Fibroblast of villous mesenchyme (primary cell): Measurements from ENCODE around the gene BORCS6. TPM values are rescaled to one million over a fixed set of nuclear protein-coding genes. Genes with fewer than 3 reads are reported as not detected.

ENCODE experiments used
- DNase-seq: peaks from one replicate; pipeline ENCODE4 v3.0.0-alpha.2; 2010; ENCODE audit warnings: low read depth
- H3K4me3 ChIP-seq: 2 replicates; pipeline ENCODE4 v1.5.1; 2011; ENCODE audit warnings: low read depth, mild to moderate bottlenecking, low read length
- CTCF ChIP-seq: IDR thresholded peaks from 2 replicates; pipeline ENCODE4 v1.5.1; 2012; ENCODE audit warnings: low read depth, mild to moderate bottlenecking, low read length; ENCODE audit not compliant: insufficient read depth
- total RNA-seq: library from RNA; depleted of rRNA; stranded (reverse); fragments of >200 nt; gene quantifications from 2 replicates; pipeline ENCODE4 v1.2.3, GENCODE V29; 2012

Gene BORCS6
- total RNA-seq, 1 donor, result 6.0 TPM

GRCh38 chr17:8209907-8210760 lies 20.2 kb upstream of the BORCS6 start, which contains the start of gene AURKB:
TSS of gene AURKB (minus strand) at chr17:8210575. CDS start at chr17:8210224, 351 bp downstream.
- no peak for TF ChIP-seq CTCF
- peak within 1 kb of the TSS; percentile 83 for H3K4me3 ChIP-seq
- peak; percentile 97 for DNase-seq

DNA sequence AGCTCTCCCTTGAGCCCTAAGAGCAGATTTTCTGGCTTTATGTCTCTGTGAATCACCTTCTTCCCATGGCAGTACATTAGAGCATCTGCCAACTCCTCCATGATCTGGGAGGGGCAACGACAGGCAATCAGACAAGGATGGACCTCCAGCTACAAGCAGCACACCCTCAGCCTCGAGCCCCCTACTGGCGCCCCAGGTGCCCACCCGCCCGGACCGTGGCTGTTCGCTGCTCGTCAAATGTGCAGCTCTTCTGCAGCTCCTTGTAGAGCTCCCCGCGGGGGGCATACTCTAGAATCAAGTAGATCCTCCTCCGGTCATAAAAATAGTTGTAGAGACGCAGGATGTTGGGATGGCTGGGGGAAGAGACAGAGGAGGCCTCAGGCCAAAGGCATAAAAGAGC lies 16.6 kb upstream of the BORCS6 start:
- H3K4me3 ChIP-seq, result no peak overlapping the region
- TF ChIP-seq CTCF, result no peak
- DNase-seq, result no peak

DNA sequence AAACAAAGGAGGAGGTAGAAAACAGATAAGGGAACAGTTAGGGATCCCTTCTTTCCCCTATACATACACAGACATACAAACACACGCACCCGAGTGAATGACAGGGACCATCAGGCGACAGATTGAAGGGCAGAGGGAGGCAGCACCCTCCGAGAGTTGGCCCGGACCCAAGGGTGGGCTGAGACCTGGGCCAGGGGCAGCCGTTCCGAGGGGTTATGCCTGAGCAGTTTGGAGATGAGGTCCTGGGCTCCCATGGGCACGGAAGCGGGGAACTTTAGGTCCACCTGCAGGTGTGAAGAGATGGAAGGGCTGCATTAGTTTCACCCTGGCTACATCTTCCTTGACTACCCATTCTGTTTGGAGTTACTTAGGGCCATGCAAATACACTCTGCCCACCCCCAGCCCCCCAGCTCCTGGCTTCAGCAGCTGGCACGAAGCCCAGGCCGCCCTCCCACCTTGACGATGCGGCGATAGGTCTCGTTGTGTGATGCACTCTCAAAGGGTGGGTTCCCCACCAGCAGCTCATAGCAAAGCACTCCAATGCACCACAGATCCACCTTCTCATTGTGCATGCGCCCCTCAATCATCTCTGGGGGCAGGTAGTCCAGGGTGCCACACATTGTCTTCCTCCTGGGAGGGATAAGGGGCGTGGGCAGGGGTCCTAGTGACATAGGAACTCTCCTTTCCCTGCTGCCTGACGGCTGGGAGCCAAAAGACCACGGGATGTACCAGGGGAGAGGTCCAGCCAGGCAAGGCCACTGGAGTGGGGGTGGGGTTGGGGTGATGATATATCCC lies 15.0 kb upstream of the BORCS6 start:
- no peak for TF ChIP-seq CTCF
- DNase-seq, result no peak
- H3K4me3 ChIP-seq, result no peak overlapping the region

GRCh38 chr17:8192070-8192815 lies 2.3 kb upstream of the BORCS6 start:
- H3K4me3 ChIP-seq, result peak overlapping the region; percentile 47
- TF ChIP-seq CTCF, result no peak
- DNase-seq, result peak; percentile 90

- DNase-seq, result no peak
- TF ChIP-seq CTCF, result no peak
- H3K4me3 ChIP-seq, result peak overlapping the region; percentile 36
Observed at GRCh38 chr17:8190506-8190905, 526 bp upstream of the BORCS6 start.

- no peak for TF ChIP-seq CTCF
- no peak for DNase-seq
- peak overlapping the region; percentile 81 for H3K4me3 ChIP-seq
Observed at GRCh38 chr17:8189041-8189710, 804 bp downstream of the BORCS6 start.
